ENCODE measurements around the gene NEK9.

Gene NEK9

GRCh38 chr14:75143761-75144527 lies 17.1 kb upstream of the NEK9 start:
- no peak for DNase-seq

- DNase-seq, result no peak
Measured at GRCh38 chr14:75142494-75142893, 15.6 kb upstream of the NEK9 start.

- no peak for DNase-seq
Measured at GRCh38 chr14:75141967-75142366, 15.1 kb upstream of the NEK9 start.

GRCh38 chr14:75141062-75141461 lies 14.2 kb upstream of the NEK9 start:
- DNase-seq, result no peak

- no peak for DNase-seq
Measured at GRCh38 chr14:75140620-75141019, 13.8 kb upstream of the NEK9 start.

- DNase-seq, result no peak
Measured at GRCh38 chr14:75139185-75139584, 12.3 kb upstream of the NEK9 start.

- DNase-seq, result no peak
Measured at GRCh38 chr14:75138492-75138891, 11.6 kb upstream of the NEK9 start.

GRCh38 chr14:75134644-75135043 lies 7.8 kb upstream of the NEK9 start:
- DNase-seq, result no peak

GRCh38 chr14:75133597-75133996 lies 6.7 kb upstream of the NEK9 start:
- no peak for DNase-seq

- DNase-seq, result peak; percentile 17 to 51
Measured at GRCh38 chr14:75132382-75133086, 5.7 kb upstream of the NEK9 start.

GRCh38 chr14:75128596-75128990 lies 1.7 kb upstream of the NEK9 start:
- no peak for DNase-seq

- DNase-seq, result no peak
Measured at GRCh38 chr14:75127903-75128595, 1.2 kb upstream of the NEK9 start.

- DNase-seq, result peak; percentile 23 to 25
Measured at GRCh38 chr14:75127474-75127820, 599 bp upstream of the NEK9 start.

GRCh38 chr14:75126121-75126544 lies 715 bp downstream of the NEK9 start:
- no peak for DNase-seq

- no peak for DNase-seq
Measured at GRCh38 chr14:75125617-75126016, 1.2 kb downstream of the NEK9 start.

GRCh38 chr14:75123991-75124390 lies 2.9 kb downstream of the NEK9 start:
- DNase-seq, result peak; percentile 18 to 32

GRCh38 chr14:75121552-75121951 lies 5.3 kb downstream of the NEK9 start:
- no peak for DNase-seq

- DNase-seq, result no peak
Measured at GRCh38 chr14:75120541-75121291, 6.1 kb downstream of the NEK9 start.

GRCh38 chr14:75119056-75119455 lies 7.8 kb downstream of the NEK9 start:
- no peak for DNase-seq

GRCh38 chr14:75113932-75114539 lies 12.8 kb downstream of the NEK9 start:
- no peak for DNase-seq

GRCh38 chr14:75109877-75110276 lies 17.0 kb downstream of the NEK9 start:
- no peak for DNase-seq

- no peak for DNase-seq
Measured at GRCh38 chr14:75107186-75107585, 19.7 kb downstream of the NEK9 start.

GRCh38 chr14:75101491-75101890 lies 25.4 kb downstream of the NEK9 start:
- no peak for DNase-seq
